GM19238 (cell line): Measurements from ENCODE around the gene TRHDE.
"Not testable (repeated sequence)": the region's sequence is repeated elsewhere in the genome, so short reads cannot be mapped to it uniquely, and the experiment has no call there.

Experiments
- DNase-seq: peaks from one replicate; pipeline ENCODE4 v3.0.0; 2011; ENCODE audit warnings: low spot score; ENCODE audit not compliant: insufficient read length

TRHDE gene

DNA sequence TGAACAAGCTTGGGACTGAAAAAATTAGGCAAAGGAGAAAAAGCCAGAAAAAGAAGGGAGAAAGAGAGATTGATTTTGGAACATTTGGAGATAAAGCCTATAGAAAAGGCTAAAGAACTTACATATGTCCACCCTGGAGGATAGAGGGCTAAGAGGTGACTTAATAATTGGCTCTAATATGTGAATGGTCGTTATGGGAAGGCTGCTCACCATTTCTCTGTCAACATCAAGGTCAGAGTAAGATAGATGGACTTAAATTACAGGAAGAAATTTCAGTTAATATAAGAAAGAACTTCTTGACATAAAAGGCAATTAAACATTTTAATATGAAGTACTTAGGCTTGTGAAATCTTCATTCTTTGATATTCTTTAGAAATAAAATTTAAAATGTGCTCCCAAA is 238.6 kb downstream of the TRHDE start:
- no peak for DNase-seq

- DNase-seq = no peak
Measured at GRCh38 chr12:72511498-72511897, 239.3 kb downstream of the TRHDE start.

DNA sequence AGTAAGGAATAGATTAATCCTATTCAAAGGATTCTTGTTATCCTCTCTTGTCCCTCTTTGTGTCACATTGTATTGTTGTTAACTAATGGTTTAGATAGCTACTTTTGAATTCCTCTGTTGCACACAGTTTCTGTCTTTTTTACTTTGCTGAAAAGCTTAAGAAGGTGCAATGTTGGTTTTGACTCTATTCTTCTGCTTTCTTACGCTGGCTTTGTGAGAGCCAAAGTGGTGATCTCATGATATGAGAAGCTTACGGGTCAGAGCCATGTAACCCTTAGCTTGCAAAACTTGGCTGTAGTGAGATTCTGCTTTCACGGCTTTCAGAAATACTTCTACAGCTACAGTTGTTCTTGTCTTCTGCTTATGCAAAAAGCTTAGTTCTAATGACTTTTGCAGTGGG is 239.7 kb downstream of the TRHDE start:
- no peak for DNase-seq

DNA sequence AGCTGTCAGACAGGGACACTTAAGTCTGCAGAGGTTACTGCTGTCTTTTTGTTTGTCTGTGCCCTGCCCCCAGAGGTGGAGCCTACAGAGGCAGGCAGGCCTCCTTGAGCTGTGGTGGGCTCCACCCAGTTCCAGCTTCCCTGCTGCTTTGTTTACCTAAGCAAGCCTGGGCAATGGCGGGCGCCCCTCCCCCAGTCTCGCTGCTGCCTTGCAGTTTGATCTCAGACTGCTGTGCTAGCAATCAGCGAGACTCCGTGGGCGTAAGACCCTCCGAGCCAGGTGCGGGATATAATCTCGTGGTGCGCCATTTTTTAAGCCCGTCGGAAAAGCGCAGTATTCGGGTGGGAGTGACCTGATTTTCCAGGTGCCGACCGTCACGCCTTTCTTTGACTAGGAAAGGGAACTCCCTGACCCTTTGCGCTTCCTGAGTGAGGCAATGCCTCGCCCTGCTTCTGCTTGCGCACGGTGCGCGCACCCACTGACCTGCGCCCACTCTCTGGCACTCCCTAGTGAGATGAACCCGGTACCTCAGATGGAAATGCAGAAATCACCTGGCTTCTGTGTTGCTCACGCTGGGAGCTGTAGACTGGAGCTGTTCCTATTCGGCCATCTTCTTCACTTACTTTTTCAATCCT is 248.0 kb downstream of the TRHDE start:
- not testable (repeated sequence) for DNase-seq

- no peak for DNase-seq
Measured at GRCh38 chr12:72521326-72521725, 249.2 kb downstream of the TRHDE start.

GRCh38 chr12:72522411-72522810 is 250.2 kb downstream of the TRHDE start:
- no peak for DNase-seq

- no peak for DNase-seq
Measured at GRCh38 chr12:72523754-72524153, 251.6 kb downstream of the TRHDE start.

- DNase-seq = no peak
Measured at GRCh38 chr12:72535212-72535990, 263.2 kb downstream of the TRHDE start.

DNA sequence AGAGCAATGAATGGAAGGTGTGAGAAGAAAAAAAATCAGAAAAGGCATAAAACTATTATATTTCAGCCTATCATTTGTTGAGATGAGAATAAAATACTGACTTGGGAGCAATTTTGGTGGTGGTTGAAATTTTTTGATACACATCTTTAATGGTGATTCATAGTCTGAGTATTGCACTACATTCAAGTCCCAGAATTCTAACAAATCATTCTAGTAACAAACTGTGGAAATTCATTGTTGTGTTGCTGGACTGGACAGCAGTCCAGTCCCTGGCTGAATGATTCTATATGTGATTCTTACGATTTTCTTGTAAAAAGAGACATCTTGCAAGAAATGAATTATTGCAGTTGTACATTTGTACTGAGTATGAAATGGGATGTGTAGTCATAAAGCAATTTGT is 268.6 kb downstream of the TRHDE start:
- DNase-seq = no peak

GRCh38 chr12:72543777-72544467 is 271.8 kb downstream of the TRHDE start:
- DNase-seq = no peak

GRCh38 chr12:72546106-72546505 is 273.9 kb downstream of the TRHDE start:
- no peak for DNase-seq

DNA sequence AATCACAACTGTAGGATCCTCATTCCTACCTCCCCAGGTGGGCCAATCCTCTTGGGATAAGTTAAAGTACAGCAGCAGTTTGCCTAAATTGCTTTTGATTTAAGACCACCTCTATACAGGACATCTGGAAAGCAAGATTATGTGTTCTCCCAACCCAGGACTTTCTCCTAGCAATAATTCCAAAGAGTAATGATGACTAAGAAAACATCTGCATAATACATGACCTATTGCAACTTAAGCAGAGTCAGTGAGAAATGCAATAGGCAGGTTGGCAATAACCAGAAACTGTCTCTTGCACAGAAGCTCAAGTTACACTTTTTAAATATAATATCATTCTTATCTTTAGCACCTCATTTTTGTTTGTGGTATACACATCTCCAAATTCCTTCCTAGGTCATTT is 275.4 kb downstream of the TRHDE start:
- DNase-seq = no peak

GRCh38 chr12:72549184-72549583 is 277.0 kb downstream of the TRHDE start:
- DNase-seq = no peak

GRCh38 chr12:72560003-72560769 is 288.0 kb downstream of the TRHDE start:
- no peak for DNase-seq

- DNase-seq = no peak
Measured at GRCh38 chr12:72570601-72571000, 298.4 kb downstream of the TRHDE start.

DNA sequence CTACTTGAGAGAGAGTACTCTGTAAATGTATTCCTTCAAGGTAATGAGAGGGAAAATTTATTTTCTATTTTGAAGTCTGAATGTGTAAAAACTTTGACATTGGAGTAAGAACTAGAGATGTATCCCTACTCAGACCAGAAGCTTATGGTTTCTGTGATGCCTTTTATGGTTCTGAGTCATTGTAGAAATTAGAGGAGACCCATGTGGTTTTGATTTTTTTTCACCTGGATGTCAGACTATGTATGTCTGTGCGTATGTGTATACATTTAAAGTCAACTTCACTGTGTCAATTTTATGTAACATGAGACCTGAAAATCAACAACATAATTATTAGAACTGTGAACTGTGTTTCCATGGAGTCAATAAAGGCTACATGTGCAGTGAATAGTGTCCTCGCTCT is 302.0 kb downstream of the TRHDE start:
- DNase-seq = no peak

DNA sequence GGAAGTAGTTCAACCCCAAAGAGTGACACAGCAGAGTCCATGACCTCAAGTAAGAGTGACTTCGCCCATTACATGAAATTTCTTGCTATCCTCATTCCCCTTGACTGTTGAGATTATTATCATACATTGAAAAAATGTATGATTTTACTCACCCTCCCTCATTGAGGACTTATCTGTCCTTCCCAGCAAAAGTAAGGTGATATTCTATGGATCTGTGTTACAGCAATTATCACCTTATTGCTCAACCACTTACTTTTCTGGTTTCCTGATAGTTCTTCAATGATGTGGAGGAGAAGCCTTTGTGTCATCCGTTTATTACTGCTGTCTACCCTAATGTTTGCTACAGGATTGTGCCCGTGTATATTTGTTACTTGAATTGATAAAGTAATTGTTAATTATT is 306.2 kb downstream of the TRHDE start:
- DNase-seq = no peak

DNA sequence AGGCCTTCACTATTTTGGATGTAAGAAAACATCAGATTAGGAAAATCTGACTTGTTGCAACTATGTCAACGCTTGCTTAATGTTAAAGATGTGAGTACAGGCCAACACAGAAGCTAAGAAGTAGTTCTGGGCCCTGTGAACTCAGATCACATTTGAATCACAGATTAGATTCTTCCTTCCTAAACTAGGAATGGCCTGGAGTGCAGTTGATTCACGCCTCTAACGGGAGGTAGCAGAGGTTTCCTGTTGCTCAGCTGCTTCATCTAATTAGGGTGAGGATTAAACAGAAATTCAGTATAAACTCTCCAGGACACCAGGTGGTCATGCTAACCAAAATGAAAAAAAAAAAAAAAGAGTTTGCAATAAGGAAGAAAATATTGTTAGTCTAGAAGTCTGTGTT is 314.3 kb downstream of the TRHDE start:
- no peak for DNase-seq

DNA sequence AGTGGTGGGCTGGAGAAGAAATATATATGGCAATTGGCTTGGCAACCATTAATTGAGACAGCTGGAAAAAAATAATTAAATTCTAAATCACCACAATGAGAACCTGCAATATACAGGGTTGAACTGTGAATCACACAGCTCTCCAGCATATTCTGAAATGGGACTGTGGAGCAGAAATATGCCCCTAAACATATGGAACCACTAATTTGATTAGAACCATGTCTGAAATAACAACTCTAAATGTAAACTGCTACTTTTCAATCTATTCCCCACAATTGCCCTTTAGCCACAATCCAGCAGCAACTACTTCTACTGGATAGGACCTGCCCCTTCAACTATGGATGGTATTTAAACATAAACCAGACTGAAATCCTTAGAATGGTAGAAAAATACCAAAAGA is 330.4 kb downstream of the TRHDE start:
- DNase-seq = no peak

GRCh38 chr12:72605975-72606374 is 333.8 kb downstream of the TRHDE start:
- DNase-seq = no peak

- DNase-seq = no peak
Measured at GRCh38 chr12:72610342-72610741, 338.2 kb downstream of the TRHDE start.

GRCh38 chr12:72610854-72611358 is 338.7 kb downstream of the TRHDE start:
- no peak for DNase-seq
